Bone marrow (tissue), 2 donors: Measurements from ENCODE around the gene CRIM1.
A peak's percentile ranks its signal among the peaks of the same experiment; 100 is the strongest.

Experiments used
- DNase-seq, 2 donors: peaks; one replicate each; lab custom pipeline; 2025; lab: John Stamatoyannopoulos, UW

The CRIM1 gene

DNA sequence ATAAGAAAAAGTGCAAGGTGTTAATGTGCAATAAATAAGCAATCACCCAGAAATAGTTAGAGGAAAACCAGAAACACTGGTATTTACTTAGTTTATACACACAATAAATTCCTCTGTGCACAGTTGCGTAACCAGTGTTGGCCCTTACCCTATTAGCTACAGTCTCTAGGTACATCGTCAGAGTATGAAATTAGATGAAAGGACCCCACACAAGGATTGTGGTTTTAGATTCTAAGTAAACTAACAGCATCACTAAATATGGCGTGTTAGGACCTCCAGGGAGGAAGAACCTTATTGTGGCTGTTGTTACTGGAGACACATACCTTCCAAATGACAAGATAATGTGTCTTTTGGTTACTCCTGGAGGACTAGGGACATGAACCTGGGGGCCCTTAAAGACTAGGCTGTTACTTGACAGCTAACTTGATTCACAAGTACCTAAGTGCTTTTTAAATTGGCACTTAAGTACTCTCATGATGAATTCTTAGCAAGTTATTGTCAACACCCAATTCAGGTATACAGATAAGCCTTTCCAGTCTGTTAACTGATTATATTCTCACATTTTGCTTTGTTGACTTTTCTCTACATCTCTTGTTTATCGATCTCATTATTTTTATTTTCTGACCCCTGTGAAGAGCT lies 127.1 kb downstream of the CRIM1 start:
- no peak for DNase-seq

DNA sequence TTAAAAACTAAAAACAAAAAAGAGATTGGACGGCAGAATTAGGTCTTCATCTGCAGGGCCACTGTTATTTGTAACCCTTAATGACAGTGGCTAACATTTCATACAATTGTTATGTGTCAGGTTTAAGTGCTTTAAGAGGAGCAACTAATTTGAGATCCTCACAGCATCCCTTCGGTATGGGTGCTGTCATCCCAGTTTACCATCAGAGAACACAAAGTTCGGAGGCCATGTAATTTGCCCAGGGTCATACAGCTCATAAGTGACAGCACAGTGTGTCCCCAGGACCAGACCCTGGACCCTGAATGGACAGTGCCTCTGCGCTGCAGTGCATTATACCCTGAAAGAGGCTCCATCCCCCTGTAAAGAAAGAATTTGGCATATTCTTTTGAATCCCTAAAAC lies 127.7 kb downstream of the CRIM1 start:
- DNase-seq, result no peak

DNA sequence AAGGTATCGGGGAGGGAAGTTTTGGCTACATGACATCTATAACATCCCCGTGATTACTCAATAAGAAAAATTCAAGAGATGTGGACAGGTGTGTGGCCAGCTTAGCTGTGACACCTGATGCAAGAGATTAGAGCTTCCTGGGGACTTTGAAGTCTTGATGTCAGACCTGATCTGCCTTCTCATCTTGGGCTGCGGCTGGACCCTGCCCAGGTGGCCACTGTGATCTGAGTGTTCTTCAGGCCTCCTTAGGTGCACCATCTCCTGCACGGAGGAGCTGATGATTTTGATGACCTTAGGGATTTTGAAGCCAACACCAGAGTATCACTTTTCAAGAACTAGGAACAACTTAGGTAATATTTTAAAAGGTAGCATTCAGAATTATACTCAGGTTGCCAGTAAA lies 128.9 kb downstream of the CRIM1 start:
- no peak for DNase-seq

DNA sequence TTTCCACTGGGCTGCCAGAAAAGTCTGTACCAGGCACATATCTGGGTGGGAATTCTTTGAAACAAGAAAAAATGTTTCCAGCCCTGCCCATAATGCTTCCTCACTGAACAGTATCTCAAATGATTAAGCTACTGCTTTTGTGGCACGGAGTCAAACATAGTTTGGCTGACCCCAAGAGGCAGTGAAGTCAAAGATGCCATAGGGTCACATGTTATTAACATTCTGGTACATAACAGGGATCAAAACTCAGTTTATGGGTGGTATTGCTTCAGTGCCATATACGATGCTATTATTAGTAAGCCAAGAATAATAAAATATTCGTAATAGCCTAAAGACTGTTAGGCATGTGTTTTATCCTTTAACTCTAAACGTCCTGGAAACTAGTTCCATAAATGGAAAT lies 129.9 kb downstream of the CRIM1 start:
- DNase-seq, result no peak

DNA sequence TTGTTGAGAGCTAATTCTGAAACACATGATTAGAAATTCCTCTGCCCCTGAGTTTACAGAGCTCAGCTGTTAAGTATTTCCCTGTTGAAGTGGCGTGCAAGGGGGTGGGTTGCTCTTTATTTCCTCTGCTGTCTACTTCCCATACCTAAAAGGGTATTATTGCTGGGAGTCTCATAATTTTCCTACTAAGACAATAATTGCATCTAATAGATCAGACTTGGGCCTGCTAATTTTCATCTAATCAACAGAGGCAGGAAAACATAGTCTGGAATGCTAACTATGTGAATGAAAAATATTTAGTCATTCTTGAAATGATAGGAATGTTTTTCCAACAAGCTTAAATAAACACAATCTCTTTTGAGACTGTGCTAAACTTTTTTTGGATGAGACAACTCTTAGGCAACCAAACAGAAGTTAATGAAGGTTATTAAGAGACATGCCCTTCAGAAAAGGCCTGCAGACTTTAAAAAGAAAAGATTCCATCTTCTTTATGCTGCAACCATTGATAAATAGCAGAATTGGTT lies 131.0 kb downstream of the CRIM1 start:
- no peak for DNase-seq

DNA sequence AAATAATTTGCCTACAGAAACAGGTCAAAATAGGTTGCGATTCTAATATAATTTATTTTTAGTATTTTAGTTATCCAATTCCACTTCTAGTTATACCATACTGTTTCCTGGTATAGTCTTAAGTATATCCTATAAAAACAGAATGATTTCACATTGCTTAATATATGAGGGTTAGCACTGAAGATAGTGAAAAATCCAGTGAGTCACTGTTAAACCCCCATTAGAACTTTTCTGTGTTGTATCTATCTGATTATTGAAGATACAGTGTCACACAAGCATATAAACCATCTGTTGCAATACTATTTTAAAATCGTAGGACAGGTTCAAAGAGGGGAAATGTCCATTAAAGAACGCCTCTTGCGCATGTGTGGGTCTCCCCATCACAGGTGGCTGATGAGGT lies 132.4 kb downstream of the CRIM1 start:
- DNase-seq, result no peak

DNA sequence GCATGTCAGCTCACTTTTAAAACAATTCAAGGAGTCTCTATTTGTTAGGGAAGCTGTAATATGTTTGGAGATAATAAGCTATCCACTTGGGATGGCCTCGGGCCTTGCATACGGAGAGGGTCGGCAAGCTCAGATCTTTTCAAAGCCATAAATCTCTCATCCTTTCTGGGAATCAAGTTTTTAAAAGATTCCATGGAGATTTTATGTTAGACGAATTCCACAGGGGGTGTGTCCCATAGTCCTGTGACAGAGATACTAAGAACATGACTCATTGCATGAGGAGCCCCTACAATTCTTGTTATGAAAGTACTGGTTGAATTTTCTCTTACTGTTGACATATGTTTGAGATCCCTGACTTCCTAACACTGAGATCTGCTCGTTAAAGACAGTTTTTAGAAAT lies 133.7 kb downstream of the CRIM1 start:
- no peak for DNase-seq

DNA sequence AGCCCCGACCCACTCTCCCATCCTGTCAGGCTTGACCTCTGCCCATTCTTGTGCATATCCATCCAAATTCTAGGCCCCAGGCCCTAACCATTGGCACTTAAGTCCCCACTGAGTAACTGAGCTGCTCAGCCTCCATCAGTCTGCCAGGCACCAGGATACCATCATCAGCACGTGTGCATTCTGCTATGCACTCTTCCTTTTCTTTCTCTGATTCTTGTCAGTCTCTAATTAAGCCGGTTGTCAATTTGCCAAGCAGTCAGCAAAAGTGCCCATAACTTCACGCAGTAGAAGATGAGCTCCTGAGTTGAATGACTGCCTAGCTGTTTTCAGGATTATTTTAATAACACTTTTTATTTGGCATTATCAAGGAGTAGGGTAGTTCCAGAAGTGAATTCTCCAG lies 135.2 kb downstream of the CRIM1 start:
- no peak for DNase-seq

DNA sequence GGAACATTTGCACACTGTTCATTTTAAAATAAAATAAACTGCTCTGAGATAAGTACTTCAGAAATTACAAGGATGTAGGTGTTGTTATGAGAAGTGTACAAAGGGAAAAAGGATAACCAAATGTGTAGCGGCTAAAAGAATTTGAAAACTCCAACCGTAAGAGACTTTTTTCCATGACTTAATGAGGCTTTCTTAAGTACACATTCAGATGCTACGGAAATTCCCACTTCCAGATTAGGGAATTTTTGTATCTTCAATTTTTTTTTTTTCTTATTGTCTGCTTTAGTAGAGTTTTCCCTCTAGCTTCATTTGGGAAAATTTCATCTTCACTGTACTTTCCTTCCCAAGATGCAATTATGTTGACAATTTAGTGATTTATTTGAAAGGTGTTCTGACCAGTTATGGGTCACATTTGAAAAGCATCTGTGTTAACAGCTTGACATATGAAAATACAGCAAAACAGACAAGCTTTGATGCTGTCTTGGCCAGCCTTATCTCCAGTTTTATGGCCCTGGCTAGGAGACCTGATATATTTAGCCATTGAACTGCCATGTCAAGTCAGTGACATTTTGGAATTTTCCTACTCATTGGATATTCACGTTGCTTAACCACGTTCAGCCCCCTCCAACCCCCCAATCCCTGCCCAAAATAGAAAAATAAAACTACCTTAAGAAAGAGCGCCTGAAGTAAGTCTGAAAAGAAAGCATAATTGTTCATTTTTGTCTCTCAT lies 136.8 kb downstream of the CRIM1 start:
- no peak for DNase-seq

DNA sequence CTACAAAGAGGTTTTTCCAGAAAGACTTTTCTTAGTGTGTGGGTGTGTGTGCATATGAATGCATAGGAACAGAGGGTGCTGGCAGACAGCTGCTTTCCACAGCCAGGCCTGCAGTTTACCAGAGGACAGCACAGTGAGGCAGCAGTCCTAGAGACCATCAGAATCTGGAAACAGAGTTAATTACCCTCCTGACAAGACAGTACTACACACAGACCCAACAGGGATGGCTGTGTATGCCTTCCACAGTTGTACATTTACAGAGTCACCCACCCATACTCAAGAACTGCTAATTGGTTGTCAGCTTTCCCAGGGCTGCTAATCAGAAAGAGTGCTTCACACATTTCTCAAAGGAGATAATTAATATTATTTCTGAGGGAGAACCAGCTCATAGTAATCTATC lies 137.7 kb downstream of the CRIM1 start:
- no peak for DNase-seq

DNA sequence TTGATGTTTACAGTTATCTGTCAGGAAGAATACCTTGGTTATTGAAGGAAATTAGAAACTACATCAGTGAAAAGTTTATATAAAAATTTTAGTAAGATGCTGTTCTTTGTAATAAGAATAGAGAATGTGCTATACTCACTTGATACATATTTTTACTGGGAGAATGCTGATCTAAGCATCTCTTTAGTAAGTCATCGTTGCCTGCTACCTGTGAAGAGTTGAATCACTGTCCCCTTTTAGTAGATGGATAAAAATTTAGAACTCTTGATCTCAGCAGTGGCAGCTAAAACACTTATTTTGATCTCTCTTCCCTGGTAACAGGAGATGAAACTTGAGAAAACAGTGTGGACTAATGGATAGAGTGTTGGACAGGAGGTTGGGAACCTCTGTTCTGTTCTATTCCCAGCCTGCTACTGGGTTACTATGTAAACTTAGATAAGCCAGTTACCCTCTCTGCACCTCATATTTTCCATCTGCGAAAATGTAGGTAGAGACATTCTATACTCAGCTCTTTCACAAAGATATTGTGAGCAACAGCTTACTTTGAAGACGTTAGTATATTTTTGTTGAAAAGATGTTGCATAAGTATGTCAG lies 142.1 kb downstream of the CRIM1 start:
- no peak for DNase-seq

DNA sequence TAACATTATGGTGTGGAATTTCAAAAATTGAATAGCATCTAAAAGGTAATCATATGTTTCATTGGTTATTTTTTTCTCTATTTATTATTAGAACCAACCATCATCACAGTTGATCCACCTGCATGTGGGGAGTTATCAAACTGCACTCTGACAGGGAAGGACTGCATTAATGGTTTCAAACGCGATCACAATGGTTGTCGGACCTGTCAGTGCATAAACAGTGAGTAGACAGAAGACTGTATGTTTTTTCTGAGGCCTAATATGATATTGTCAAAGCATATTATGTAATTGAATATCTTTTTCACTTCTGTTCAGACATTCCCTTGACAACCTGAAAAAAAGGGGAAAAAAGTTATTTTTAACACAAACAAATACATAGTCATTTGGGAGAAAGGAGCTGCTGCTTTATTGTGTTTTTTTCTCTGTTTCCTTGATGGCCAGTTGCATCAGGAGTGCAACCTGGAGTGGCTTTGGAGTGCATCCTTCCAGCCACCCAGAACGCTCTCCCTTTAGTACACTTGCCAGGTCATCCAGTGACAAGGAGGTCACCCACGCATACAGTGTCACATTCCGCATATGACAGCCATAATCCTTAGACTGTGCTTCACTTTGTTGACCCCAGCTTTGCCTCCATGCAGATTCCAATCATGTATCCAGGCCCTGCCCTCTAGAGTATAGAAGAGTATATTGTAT lies 143.7 kb downstream of the CRIM1 start:
- no peak for DNase-seq

DNA sequence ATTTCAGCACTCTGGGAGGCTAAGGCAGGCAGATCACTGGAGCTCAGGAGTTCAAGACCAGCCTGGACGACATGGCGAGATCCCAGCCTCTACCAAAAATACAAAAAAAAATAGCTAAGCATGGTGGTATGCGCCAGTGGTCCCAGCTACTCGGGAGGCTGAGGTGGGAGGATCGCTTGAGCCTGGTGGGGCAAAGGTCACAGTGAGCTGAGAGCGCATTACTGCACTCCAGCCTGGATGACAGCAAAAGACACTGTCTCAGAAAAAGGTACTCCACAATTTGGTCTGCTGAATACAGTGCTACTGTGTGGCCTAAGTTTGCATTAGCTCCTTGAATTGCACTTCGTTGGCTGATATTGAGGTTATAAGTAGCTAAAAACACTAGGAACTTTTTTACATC lies 144.5 kb downstream of the CRIM1 start:
- DNase-seq, result no peak

DNA sequence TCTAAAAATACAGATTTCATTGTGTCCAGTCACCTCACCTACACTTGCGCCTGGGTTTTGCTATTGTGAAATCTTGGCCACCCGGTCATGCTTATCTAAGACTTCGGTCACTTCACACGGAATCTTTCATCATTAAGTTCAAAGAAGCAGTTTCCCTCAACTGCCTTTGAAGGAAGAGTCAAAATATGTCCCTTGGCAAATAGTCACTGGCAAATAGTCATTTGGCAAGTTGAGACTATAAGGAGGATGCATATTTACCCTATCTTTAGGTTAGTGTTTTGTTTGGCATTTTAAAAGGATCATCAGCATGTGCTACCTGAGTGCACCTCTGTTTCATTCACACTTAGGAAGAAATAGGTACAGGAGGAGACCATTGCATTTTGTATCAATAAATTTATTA lies 146.5 kb downstream of the CRIM1 start:
- DNase-seq, result no peak

DNA sequence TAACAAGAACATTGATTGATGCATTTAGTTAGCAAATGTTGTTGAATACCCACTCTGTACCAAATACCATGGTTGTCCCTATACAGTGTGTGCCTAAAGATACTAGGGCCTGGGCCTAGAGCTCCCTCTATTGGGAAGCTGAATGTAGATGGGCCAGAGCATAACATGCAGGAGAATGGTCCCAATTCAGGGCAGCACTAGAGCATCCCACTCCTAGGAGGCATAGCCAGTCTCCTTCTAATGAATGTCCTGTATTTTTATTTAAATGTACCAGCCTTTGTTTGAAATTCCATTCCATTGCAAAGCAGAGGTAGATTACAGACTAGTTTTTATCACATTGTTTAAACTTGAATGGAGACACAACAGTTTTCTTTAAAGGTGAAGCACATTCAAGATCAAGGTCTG lies 151.8 kb downstream of the CRIM1 start:
- DNase-seq, result peak in 1 of 2 donors; percentile 66

DNA sequence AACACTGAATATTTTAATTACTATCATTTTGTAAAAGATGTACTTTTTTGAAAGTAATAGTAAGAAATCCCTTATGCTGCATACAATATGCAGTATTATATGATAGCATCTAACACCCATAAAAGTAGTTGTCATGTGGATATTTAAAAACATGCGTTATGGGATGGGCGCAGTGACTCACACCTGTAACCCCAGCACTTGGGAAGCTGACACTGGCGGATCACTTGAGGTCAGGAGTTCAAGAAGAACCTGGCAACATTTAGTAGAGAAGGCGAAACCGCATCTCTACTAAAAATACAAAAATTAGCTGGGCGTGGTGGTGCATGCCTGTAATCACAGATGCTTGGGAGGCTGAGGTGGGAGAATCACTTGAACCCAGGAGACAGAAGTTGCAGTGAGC lies 153.5 kb downstream of the CRIM1 start:
- no peak for DNase-seq

DNA sequence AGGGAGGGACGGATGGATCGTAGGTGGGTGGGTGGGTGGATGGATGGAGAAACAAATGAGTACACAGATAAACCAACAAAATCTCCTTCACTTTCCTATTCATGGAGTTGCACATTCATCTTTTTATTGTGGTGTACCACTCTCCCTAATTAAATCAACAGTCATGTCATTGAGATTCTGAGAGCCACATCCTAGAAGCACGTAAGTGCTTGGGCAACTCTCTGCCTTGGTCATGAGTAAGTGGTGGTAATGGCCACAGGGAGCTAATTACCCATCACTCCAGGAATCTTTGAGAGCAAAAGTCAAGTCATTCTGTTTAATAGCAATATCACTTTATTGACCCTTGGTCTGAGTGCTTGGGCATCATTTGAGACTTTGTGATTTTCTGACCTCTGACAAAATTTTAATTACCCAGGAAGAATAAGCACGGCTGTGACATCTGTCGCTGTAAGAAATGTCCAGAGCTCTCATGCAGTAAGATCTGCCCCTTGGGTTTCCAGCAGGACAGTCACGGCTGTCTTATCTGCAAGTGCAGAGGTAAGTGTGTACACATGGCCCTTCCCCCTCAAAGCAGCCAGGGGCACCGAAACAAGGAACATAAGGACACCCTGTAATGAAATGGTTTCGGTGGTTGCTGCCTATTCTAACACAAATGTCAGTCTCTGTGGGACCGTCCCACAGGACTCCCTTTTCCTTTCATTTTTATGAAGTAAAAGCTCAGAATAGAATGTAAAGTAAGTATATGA lies 156.5 kb downstream of the CRIM1 start:
- no peak for DNase-seq

DNA sequence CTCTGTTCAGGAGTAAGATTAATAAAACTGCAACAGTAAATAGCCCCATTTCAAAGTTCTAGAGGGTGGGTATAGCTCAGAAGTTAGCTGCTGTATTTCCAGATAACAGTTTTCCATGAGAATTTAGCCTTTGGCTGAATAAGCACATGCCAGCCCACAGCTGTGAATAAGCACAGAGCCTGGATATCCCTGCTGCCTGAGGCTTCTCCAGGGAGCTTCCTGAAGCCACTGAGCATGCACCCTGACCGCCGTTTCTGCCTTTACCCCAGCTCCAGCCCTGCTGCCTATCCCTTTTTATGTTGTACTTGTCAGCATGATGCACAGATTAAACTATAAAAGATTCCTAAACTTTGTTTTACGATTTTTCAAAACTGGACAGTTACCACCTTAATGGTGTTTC lies 157.1 kb downstream of the CRIM1 start:
- DNase-seq, result no peak

DNA sequence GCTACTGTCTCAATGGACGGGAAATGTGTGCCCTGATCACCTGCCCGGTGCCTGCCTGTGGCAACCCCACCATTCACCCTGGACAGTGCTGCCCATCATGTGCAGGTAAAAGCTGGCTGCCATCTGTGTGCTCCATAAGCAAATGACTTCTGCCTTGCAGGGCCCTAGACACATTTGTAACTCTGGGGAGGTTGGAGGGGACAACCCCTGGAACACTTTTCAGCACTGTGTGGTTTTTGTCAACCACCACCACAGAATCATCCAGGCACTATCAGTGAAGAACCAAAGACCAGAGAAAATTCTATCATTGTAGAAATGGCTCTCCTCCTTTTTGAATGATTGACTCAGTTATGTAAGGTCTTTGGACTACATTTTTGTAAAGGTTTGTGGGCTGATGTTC lies 158.1 kb downstream of the CRIM1 start:
- DNase-seq, result no peak

DNA sequence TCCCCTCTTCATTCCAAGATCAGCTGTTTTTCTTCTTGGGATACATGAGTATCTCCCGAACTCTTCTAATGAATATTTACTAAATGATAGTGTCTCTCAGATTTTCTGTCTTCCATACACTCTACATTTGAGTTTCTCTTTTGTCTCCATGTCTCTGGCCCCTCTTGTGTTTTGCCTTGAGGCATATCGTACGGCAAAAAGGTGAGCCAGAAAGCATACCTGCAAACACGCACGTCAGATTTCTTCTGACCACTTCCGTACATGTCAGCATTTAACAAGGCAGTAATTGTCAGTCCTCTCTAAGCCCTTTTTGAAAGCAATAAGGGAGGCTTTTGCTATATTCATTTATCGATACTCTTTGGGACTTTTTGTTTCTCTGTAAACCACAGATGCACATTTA lies 160.0 kb downstream of the CRIM1 start:
- no peak for DNase-seq

DNA sequence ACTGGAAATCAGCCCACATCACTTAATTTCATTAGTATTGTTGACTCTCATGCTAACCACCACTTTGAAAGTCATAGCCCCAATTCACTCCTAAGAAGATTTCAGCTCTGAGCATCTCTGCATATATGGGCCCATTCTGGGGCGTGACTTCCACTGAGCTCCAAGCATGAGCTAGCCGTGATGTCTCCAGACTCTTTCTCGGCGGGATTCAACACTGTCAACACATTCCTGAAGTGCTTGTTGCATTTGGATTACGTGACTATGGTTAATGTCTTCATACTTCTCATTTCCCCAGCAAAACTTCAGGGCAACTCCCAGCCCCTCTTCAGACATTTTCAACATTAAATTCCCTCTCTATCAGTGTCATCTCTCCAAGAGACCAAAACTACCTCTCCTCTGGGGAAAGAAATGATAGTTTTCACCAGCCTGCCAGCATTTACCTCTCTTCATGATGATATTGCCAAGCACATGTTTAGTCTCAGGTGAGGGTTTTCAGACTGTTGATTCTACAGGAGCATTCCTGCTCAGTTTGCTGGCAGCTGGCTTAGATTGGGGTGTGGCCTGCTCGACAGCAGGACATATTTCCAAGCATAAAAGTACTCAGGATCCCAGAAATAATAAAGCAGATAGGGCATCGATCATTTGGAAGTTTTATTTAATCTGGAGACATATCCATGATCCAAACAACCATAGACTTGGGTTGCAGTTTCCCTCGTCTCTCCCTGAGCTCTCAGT lies 160.7 kb downstream of the CRIM1 start:
- no peak for DNase-seq
